CD4-positive, alpha-beta T cell treated with Interleukin-15 for 4 hours (primary cell): Measurements from ENCODE around the gene BCKDK.

ENCODE experiments used
- DNase-seq: peaks from one replicate; pipeline ENCODE4 v3.0.0-alpha.2; 2020; ENCODE audit warnings: low spot score

BCKDK gene

GRCh38 chr16:31080035-31080629 lies 28.1 kb upstream of the BCKDK start:
- DNase-seq = no peak

GRCh38 chr16:31080756-31081419 lies 27.3 kb upstream of the BCKDK start:
- no peak for DNase-seq

- DNase-seq = no peak
Observed at GRCh38 chr16:31081428-31082351, 26.5 kb upstream of the BCKDK start.

GRCh38 chr16:31082368-31083045 lies 25.7 kb upstream of the BCKDK start:
- DNase-seq = no peak

GRCh38 chr16:31083081-31083480 lies 25.1 kb upstream of the BCKDK start:
- no peak for DNase-seq

GRCh38 chr16:31083556-31083955 lies 24.6 kb upstream of the BCKDK start:
- no peak for DNase-seq

GRCh38 chr16:31083981-31084380 lies 24.2 kb upstream of the BCKDK start:
- no peak for DNase-seq

- DNase-seq = no peak
Observed at GRCh38 chr16:31084584-31085302, 23.4 kb upstream of the BCKDK start.

- DNase-seq = no peak
Observed at GRCh38 chr16:31085411-31085810, 22.8 kb upstream of the BCKDK start.

GRCh38 chr16:31085873-31086628 lies 22.1 kb upstream of the BCKDK start:
- no peak for DNase-seq

- DNase-seq = no peak
Observed at GRCh38 chr16:31086629-31086906, 21.6 kb upstream of the BCKDK start.

GRCh38 chr16:31087481-31087880 lies 20.7 kb upstream of the BCKDK start:
- no peak for DNase-seq

- DNase-seq = no peak
Observed at GRCh38 chr16:31087971-31088370, 20.2 kb upstream of the BCKDK start.

GRCh38 chr16:31088459-31089183 lies 19.6 kb upstream of the BCKDK start, which contains the start of gene PRSS53:
PRSS53 (minus strand) TSS chr16:31088943; CDS start chr16:31088809, 134 bp downstream.
- no peak for DNase-seq

- DNase-seq = no peak
Observed at GRCh38 chr16:31089199-31089598, 19.0 kb upstream of the BCKDK start.

- no peak for DNase-seq
Observed at GRCh38 chr16:31090540-31090939, 17.6 kb upstream of the BCKDK start.

GRCh38 chr16:31092330-31092729 lies 15.9 kb upstream of the BCKDK start:
- DNase-seq = no peak

GRCh38 chr16:31093132-31093703 lies 15.0 kb upstream of the BCKDK start:
- no peak for DNase-seq

GRCh38 chr16:31094088-31094423 lies 14.1 kb upstream of the BCKDK start:
- DNase-seq = no peak

GRCh38 chr16:31094424-31095120 lies 13.6 kb upstream of the BCKDK start, which contains the start of gene VKORC1:
VKORC1 (minus strand) TSS chr16:31094797; CDS start chr16:31094729, 68 bp downstream.
- DNase-seq = peak; percentile 93
